Left hindlimb (tissue), 1 donor: Measurements from ENCODE around the gene PRDM7.

Experiments used
- DNase-seq: peaks from one replicate; pipeline ENCODE4 v3.0.0-alpha.2; 2018

Gene PRDM7

GRCh38 chr16:90033387-90033786 lies 43.7 kb downstream of the PRDM7 start:
- DNase-seq = no peak

DNA sequence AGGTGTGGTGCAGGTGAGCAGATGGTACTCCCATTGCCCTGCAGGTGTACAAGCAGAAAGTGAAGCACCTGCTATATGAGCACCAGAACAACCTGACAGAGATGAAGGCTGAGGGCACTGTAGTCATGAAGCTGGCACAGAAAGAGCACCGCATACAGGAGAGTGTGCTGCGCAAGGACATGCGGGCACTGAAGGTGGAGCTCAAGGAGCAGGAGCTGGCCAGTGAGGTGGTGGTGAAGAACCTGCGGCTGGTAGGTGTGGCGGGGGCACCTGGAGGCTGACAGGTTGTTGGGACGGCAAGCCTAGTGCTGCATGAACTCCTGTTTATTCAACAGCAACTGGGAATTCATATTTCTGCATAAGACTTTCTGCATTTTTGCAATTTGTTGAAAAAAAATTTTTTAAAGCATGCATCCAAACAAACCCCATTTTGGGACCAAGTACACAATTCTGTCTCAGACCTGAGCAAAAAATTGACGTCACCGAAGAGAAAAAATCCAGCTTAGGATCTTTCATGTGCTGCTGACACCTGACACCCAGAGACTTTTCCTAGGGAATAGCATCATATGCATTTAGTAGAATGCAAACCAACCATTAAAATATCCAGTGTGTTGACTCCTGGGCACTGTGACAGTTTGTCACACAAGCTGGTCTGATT lies 44.3 kb downstream of the PRDM7 start:
- DNase-seq = no peak

- DNase-seq = no peak
These were observed 45.0 kb downstream of the PRDM7 start for GRCh38 chr16:90031931-90032673.

GRCh38 chr16:90031186-90031930 lies 45.8 kb downstream of the PRDM7 start:
- DNase-seq = no peak

DNA sequence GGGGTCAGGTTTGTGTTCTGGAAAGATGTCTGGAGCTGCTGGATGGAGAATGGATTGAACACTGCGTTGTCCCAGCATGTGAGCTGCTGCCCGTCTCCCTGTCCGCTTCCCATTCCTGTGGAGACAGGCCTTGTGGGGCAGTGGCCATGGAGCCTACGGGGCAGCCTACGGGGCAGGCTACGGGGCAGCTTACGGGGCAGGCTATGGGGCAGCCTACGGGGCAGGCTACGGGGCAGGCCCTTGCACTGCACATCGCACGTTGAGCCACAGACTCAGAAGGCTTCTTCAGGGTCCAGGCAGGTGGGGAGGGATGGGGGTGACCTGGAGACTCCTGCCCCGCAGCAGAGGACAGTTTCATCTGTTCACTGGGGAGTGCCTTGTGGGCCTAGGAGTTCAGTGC lies 48.1 kb downstream of the PRDM7 start:
- no peak for DNase-seq

GRCh38 chr16:90027611-90028010 lies 49.5 kb downstream of the PRDM7 start:
- DNase-seq = no peak

- DNase-seq = no peak
These were observed 51.0 kb downstream of the PRDM7 start for GRCh38 chr16:90026135-90026534.

DNA sequence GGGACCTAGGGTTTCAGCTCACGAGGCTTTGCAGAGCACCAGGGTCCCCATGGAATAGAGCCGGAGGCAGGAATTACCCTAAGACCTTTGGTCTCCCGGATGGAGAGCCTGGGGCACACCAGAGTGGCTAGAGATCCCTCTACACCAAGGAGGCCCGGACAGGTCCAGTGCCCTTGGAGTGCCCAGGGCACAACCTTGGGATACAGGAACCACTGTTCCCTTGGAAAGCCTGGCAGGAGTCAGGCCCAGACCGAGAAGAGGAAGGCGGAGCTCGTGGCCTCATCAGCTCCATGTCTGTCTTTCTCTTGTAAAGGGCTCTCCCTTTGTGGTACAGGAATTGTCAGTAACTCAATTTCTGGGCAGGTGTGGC lies 54.1 kb downstream of the PRDM7 start:
- no peak for DNase-seq

DNA sequence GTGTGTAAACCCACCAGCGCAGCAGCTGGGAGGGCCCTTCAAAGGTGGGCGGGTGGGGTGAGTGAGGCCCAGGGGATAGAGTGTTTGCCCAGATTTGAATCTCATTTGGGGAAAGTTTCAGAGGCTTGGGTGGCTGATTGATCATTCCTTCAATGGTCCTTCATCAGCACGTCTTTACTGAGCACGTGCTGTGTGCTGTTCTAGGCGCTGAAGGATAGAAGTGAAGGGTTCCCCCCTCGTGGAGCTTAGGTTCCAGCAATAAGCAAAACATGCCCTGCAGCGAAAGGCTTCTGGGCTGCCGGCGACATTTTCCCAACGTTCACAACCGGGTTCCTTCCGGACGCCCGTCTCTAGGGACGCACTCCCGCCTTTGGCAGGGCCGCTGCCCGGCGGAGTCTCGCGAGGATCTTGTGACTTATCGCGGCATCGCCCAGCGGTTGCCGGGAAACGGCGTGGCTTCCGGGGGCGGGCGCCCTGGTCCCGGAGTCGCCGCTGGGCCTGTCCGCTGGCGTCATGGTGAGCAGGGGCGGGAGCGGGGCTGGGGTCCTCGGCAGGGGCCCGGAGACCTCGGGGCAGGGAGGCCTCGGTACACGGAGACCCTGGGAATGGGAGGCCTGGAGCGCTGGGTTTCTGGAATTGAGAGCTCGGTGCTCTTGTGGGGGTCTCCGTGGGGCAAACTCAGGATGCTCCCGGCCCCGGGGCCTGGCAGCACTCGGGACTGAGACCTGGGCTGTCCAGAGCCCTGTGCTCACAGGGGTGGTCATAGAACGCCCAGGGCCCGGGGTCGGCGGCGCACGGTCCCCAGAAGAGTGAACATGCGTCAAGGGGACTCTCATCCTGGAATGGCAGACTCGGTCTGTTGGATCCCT lies 54.7 kb downstream of the PRDM7 start:
- DNase-seq = peak; percentile 92

DNA sequence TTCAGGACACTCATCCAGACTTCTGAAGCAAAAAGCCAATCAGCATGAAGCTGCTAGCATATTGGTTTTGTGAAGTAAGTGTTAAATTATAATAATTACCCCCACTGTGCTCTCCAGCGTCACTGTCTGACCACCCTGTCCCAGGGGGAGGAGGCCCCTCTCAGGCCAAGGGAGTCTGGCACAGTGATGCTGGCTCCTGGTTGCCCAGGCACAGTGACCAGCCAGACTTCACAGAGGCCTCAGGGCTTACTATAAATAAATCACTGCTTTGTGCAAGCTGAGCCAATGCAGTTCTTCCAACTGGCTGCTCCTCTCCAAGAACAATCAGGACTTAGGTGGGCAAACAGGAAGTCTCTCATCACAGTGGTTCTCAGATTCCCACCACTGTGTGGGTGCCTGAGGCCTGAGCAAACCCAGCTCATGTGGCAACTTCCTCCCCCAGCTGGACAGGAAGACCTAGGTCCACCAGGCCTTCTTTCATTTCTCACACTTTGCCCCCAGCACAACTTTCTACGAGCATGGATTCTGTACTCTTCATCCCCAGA lies 56.2 kb downstream of the PRDM7 start:
- DNase-seq = no peak

DNA sequence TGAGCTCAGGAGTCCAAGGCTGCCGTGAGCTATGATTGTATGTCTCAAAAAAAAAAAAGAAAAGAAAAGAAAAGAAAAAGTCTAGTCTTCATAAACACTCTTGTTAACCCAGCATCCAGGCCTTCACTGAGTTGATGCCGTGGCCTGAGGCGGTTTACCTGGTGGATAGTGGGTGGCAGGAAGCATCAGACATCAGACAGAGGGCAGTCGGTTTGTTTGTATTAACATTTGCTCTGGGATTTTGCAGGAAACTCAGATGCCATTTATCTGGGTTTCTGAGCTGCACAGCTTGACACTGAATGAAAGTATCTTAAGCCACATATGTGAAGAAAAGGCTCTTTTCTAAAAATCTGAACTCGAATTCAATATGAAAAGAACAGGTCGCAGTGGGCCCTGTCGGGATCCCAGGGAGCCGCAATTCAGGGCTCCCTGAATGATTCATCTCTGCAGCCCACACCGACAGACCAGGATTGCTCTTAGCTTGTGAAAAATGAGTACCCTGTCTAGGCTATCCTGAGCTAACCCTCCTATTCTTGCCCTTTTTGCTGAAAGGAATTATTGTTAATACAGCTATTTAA lies 56.8 kb downstream of the PRDM7 start:
- DNase-seq = no peak

DNA sequence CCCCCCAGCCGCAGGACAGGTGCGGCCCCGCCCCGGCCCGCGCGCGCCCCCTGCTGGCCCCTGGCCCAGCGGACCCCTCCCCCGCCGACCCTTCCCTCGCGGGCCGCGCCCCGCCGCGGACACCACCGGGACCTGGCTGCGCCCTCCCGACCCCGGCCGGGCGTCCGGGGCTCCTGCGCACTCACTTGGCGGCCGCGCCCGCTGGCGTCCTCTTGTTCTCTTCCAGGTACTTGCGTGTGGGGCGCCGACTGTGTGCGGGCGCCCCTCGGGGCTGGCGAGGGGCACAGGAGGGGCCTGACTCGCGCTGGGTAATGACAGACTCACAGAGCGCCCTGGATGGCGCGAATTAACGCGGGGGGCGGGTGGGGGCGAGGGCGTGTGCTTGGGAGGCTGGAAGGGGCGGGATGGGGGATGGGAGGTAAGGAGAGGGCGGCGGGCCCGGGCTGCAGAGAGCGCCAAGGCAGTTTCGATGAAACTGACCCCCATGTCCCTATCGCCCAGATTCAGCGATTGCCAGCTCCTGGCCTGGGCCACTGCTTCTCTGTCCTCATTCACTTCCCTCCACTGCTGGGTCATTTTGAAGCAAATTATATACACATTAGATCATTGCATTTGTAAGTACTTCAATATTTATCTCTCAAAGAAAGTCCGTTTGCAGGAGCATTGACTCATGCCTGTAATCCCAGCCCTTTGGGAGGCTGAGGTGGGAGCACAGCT lies 57.4 kb downstream of the PRDM7 start:
- peak; percentile 50 for DNase-seq

- DNase-seq = no peak
These were observed 58.2 kb downstream of the PRDM7 start, which contains the start of gene DBNDD1 for GRCh38 chr16:90018652-90019542. TSS of gene DBNDD1 (minus strand) at chr16:90019456. CDS start at chr16:90019341, 115 bp downstream.

DNA sequence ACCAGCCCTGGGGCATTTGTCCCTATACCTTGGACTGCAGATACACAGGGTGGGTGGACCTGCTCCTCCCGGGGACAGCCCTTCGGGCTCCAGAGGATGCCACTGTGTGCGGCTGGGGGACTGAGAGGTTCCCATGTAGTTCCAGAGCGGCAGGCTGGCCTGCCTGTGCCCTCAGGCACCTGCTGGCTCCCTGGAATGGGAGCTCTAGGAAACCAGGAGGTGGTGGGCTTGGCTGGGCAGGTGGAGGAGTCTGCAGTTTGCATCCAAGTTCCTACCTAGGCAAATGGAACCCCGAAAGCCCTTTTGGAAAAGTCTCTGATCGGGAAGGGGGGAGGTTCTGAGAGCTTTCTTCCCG lies 58.9 kb downstream of the PRDM7 start:
- no peak for DNase-seq

- DNase-seq = no peak
These were observed 60.7 kb downstream of the PRDM7 start for GRCh38 chr16:90016339-90016950.

- DNase-seq = no peak
These were observed 61.4 kb downstream of the PRDM7 start for GRCh38 chr16:90015586-90016338.

DNA sequence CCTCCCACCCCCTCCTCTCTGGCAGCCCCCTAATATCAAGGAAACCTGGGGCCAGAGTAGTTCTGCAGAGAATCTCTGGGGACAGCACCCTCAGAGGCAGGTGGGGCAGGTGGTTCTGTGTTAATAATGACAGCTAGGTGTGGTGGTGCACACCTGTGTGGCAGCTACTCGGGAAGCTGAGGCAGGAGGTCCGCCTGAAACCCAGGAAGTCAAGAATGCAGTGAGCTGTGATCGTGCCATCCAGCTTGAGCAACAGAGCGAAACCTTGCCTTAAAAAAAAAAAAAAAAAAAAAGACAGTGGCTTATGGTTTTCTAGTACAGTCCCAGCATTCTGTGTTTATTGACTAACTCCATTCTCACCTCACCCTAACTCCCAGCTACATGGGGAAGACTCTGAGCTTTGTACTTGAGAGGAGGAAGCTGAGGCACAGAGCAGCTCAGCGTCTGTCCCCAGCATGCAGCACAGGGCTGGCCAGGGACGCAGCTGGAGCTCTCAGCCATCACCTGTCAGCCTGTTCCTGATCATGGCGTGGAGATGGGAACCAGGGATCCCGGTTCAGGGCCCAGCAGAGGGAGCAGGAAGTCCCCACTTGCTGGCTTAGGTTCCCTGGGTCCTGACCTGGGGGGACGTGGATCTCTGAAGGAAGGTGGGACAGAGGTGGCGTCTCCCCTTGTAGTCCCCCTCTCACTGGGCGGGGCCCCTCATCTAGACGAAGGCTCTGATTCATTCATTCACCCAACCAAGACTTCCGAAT lies 64.0 kb downstream of the PRDM7 start:
- no peak for DNase-seq

DNA sequence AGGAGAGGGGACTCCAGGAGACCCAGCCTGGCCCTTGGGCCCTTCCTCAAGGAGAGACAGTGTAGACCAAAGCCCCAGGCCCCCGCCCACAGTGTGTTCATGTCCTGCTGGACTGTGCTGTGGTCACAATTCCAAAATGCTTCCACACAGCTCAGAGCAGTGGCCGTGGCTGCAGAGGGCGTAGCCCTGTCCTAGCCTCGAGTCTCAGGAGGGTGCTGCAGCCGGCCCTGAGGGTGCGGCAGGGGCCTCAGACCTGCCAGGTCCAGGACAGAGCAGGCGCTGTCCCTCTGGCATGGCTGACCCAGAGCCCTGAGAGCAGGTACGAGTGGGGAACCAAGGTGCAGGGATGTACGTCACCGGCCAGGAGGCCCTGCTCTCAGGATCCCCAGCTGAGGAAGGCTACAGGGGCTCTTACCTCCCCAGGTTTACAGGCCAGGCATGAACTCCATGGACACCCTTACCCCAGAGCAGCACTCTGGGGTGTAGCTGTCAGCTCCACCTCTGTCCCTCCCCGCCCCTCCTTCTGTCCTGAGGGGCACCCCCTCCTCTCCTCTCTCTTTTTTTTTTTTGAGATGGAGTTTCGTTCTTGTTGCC lies 65.1 kb downstream of the PRDM7 start:
- no peak for DNase-seq
